CD4-positive, alpha-beta memory T cell (primary cell): ENCODE measurements around the gene EEFSEC. TPM values are rescaled to one million over a fixed set of nuclear protein-coding genes. Genes with fewer than 3 reads are reported as not detected.

Experiments used
- CTCF ChIA-PET: fragments of 350-600 bp; sonication (Branson Sonifier 250); formaldehyde crosslinking; loops from one replicate; lab custom pipeline; 2021; ENCODE audit warnings: inconsistent platforms; ENCODE audit not compliant: partially characterized antibody; lab: Charles Lee
- POLR2A ChIA-PET: fragments of 350-600 bp; sonication (Branson Sonifier 250); formaldehyde crosslinking; loops from one replicate; lab custom pipeline; 2021; ENCODE audit not compliant: partially characterized antibody; lab: Charles Lee
- DNase-seq, 5 donors: peaks; one replicate each; pipeline versions ENCODE4 v3.0.0 to v3.0.0-alpha.2; 2020 to 2022; ENCODE audit warnings: mixed read lengths in 1 of 5
- H3K27ac ChIP-seq: one replicate; pipeline ENCODE4 v1.7.0; 2013; ENCODE audit warnings: low read depth, low read length
- H3K27me3 ChIP-seq: 2 replicates; pipeline ENCODE4 v1.7.0; 2013; ENCODE audit warnings: mild to moderate bottlenecking, low read length, moderate library complexity; ENCODE audit not compliant: insufficient read depth
- H3K36me3 ChIP-seq: 2 replicates; pipeline ENCODE4 v1.7.0; 2013; ENCODE audit warnings: mild to moderate bottlenecking, low read length, moderate library complexity; ENCODE audit not compliant: insufficient read depth
- H3K4me1 ChIP-seq: 2 replicates; pipeline ENCODE4 v1.7.0; 2013; ENCODE audit warnings: mild to moderate bottlenecking, low read length, moderate library complexity; ENCODE audit not compliant: insufficient read depth
- H3K4me3 ChIP-seq, 2 donors: one replicate each; pipeline ENCODE4 v1.7.0; 2013; ENCODE audit warnings: low read length in 2 of 2, mild to moderate bottlenecking in 1 of 2
- H3K9me3 ChIP-seq, 2 donors: one replicate each; pipeline ENCODE4 v1.7.0; 2013; ENCODE audit warnings: low read length in 2 of 2, control low read depth in 1 of 2; ENCODE audit not compliant: control insufficient read depth in 1 of 2
- H3K27ac Mint-ChIP-seq, 7 donors: one replicate each; pipeline ENCODE4 v1.8.0; 2020 to 2021; ENCODE audit warnings: mixed read lengths in 7 of 7, mild to moderate bottlenecking in 6 of 7, inconsistent platforms in 3 of 7, moderate library complexity in 3 of 7
- H3K27me3 Mint-ChIP-seq, 2 donors: one replicate each; pipeline ENCODE4 v1.8.0; 2020 to 2021; ENCODE audit warnings: mixed read lengths in 2 of 2
- H3K36me3 Mint-ChIP-seq, 2 donors: one replicate each; pipeline ENCODE4 v1.8.0; 2020 to 2021; ENCODE audit warnings: mixed read lengths in 2 of 2, inconsistent platforms in 1 of 2, mild to moderate bottlenecking in 1 of 2
- H3K4me1 Mint-ChIP-seq, 4 donors: one replicate each; pipeline ENCODE4 v1.8.0; 2020 to 2021; ENCODE audit warnings: mixed read lengths in 4 of 4, mild to moderate bottlenecking in 1 of 4
- H3K4me3 Mint-ChIP-seq, 8 donors: one replicate each; pipeline ENCODE4 v1.8.0; 2020 to 2021; ENCODE audit warnings: mixed read lengths in 8 of 8, mild to moderate bottlenecking in 7 of 8, moderate library complexity in 6 of 8, inconsistent platforms in 3 of 8
- H3K9me3 Mint-ChIP-seq, 8 donors: one replicate each; pipeline ENCODE4 v1.8.0; 2020 to 2021; ENCODE audit warnings: mixed read lengths in 8 of 8, mild to moderate bottlenecking in 5 of 8, inconsistent platforms in 3 of 8, moderate library complexity in 1 of 8
- intact Hi-C: fragments of 100-400 bp; cut with micrococcal nuclease; formaldehyde crosslinking; loops from one replicate; pipeline ENCODE4 v1.15.1; 2023
- polyA plus RNA-seq, 2 donors: library from polyadenylated mRNA; unstranded; fragments of 300-500 nt; fragmentation: Illumina TruSeq; gene quantifications; one replicate each; pipeline ENCODE4 v1.2.3, GENCODE V29; 2021
- total RNA-seq, 2 experiments: library from RNA; stranded (reverse); gene quantifications; one replicate each; pipeline ENCODE4 v1.2.3, GENCODE V29; 2021

Gene EEFSEC
- total and polyA plus RNA-seq, 4 experiments from 2014 or later = 14.0 to 24.9 (median 17.1) TPM

GRCh38 chr3:128317698-128318231 is 164.5 kb downstream of the EEFSEC start:
- intact Hi-C loops = loop anchor here (2.0 kb wide), 1 partner anchor 75 kb away; no protein-coding TSS in a partner anchor
- POLR2A ChIA-PET = no interaction called here
- Histone ChIP-seq H3K9me3 (no peaks in the 10 kb centered on the region), H3K4me3 (no peak overlapping the region), H3K27ac (peak overlapping the region; percentile 40), H3K36me3 (no peaks in the 10 kb centered on the region), H3K27me3 (no peaks in the 10 kb centered on the region), H3K4me1 (peaks cover 78% of the 10 kb centered on the region)
- Mint-ChIP-seq H3K27ac (peak overlapping the region; percentile 78 to 97 (median 88)), H3K27me3 (no peaks in the 10 kb centered on the region), H3K4me1 (peaks cover 33 to 87% (median 54%) of the 10 kb centered on the region in 4 donors), H3K36me3 (peaks cover 10 to 13% of the 10 kb centered on the region in 2 donors), H3K4me3 (no peak overlapping the region), H3K9me3 (peaks cover 0 to 1% (median 0%) of the 10 kb centered on the region in 8 donors)
- no peak for DNase-seq
- CTCF ChIA-PET = interaction anchor here (1.2 to 8.0 kb wide), 2 partner anchors 25 to 223 kb away, joined by 4 to 69 read pairs; no protein-coding TSS in a partner anchor

DNA sequence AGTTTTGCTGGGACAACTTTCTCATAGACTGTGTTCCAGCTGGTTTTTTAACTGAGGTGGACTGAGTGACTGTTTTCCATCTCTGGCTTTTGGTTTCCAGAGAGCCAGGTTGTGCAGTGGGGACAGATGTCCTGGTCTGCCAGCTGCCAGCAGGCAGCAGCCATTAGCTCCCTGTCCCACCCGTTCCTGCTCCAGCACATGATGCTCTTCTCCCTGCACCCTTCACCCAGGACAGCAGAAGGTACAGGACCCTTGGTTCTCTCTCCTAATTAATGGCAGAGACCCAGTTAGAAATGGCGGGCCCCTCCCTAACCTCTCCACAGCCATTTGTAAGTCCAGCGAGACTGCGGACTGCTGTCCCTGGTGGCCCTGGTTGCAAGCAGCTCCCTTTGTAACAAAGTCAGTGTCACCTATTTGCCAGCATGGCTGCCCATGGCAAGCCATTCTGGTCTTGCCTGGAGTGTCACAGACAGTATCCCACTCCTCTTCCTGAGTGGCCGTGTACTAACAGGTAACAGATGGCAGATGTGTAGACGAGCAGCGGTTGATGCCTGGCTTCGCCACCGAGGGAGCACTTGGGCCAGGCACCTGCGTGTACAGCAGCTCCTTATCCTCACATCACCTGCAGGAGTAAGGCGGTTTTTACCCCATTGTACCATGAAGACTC is 165.1 kb downstream of the EEFSEC start:
- no peaks in the 10 kb centered on the region for H3K36me3 ChIP-seq
- intact Hi-C loops = no loop called here
- peaks cover 33 to 83% (median 53%) of the 10 kb centered on the region in 4 donors for H3K4me1 Mint-ChIP-seq
- H3K9me3 Mint-ChIP-seq = peaks cover 0 to 1% (median 0%) of the 10 kb centered on the region in 8 donors
- peak overlapping the region in 2 of 8 donors; percentile 8 to 50 for H3K4me3 Mint-ChIP-seq
- peak overlapping the region; percentile 42 to 89 (median 81) for H3K27ac Mint-ChIP-seq
- no peak overlapping the region for H3K4me3 ChIP-seq
- H3K27me3 Mint-ChIP-seq = no peaks in the 10 kb centered on the region
- no peak for DNase-seq
- POLR2A ChIA-PET = no interaction called here
- no peaks in the 10 kb centered on the region for H3K27me3 ChIP-seq
- H3K27ac ChIP-seq = peak overlapping the region; percentile 40
- H3K9me3 ChIP-seq = no peaks in the 10 kb centered on the region
- H3K4me1 ChIP-seq = peaks cover 75% of the 10 kb centered on the region
- H3K36me3 Mint-ChIP-seq = peaks cover 7 to 13% of the 10 kb centered on the region in 2 donors
- CTCF ChIA-PET = interaction anchor here (1.2 to 8.0 kb wide), 2 partner anchors 26 to 224 kb away, joined by 4 to 69 read pairs; no protein-coding TSS in a partner anchor

GRCh38 chr3:128319107-128319506 is 165.8 kb downstream of the EEFSEC start:
- Mint-ChIP-seq H3K27me3 (no peaks in the 10 kb centered on the region), H3K27ac (peak overlapping the region; percentile 42 to 89 (median 67)), H3K4me1 (peaks cover 28 to 77% (median 48%) of the 10 kb centered on the region in 4 donors), H3K9me3 (peaks cover 0 to 1% (median 0%) of the 10 kb centered on the region in 8 donors), H3K36me3 (peaks cover 5 to 9% of the 10 kb centered on the region in 2 donors), H3K4me3 (peak overlapping the region in 1 of 8 donors; percentile 38)
- H3K4me1 ChIP-seq = peaks cover 68% of the 10 kb centered on the region
- no peak overlapping the region for H3K4me3 ChIP-seq
- no peaks in the 10 kb centered on the region for H3K9me3 ChIP-seq
- no peak overlapping the region for H3K27ac ChIP-seq
- H3K36me3 ChIP-seq = no peaks in the 10 kb centered on the region
- CTCF ChIA-PET = interaction anchor here (4.5 to 8.0 kb wide), 2 partner anchors 93 to 224 kb away, joined by 69 to 145 read pairs; no protein-coding TSS in a partner anchor
- intact Hi-C loops = no loop called here
- DNase-seq = no peak
- H3K27me3 ChIP-seq = no peaks in the 10 kb centered on the region
- POLR2A ChIA-PET = no interaction called here

DNA sequence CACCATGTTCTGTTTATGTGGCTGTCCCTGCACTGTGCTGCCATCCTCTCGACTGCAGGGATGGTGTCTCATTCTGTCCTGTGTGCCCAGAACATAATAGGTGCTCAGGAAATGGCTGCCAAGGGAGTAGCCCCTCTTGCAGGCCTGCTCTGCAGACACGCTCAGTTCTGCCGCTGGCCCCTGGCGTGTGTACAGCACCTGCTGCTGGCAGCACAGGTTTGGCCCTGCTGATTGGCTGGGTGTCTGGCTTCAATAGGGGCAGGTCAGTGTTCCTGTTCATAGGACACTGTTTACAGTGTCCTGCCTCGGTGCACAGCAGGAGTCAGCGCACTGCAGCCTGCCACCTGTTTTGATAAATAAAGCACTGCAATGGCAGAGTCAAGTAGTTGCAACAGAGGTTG is 166.5 kb downstream of the EEFSEC start:
- Histone ChIP-seq H3K4me1 (peaks cover 63% of the 10 kb centered on the region), H3K9me3 (no peaks in the 10 kb centered on the region), H3K27ac (no peak overlapping the region), H3K4me3 (no peak overlapping the region), H3K27me3 (no peaks in the 10 kb centered on the region), H3K36me3 (no peaks in the 10 kb centered on the region)
- H3K36me3 Mint-ChIP-seq = peaks cover 7 to 9% of the 10 kb centered on the region in 2 donors
- no peak for DNase-seq
- ChIA-PET POLR2A (no interaction called here), CTCF (interaction anchor here (0.8 to 8.0 kb wide), 5 partner anchors 12 to 289 kb away, joined by 3 to 145 read pairs (median 44); no protein-coding TSS in a partner anchor)
- peaks cover 0 to 1% (median 0%) of the 10 kb centered on the region in 8 donors for H3K9me3 Mint-ChIP-seq
- no peaks in the 10 kb centered on the region for H3K27me3 Mint-ChIP-seq
- intact Hi-C loops = no loop called here
- H3K4me3 Mint-ChIP-seq = no peak overlapping the region
- peak overlapping the region in 3 of 7 donors; percentile 27 to 43 (median 29) for H3K27ac Mint-ChIP-seq
- peaks cover 24 to 70% (median 44%) of the 10 kb centered on the region in 4 donors for H3K4me1 Mint-ChIP-seq

DNA sequence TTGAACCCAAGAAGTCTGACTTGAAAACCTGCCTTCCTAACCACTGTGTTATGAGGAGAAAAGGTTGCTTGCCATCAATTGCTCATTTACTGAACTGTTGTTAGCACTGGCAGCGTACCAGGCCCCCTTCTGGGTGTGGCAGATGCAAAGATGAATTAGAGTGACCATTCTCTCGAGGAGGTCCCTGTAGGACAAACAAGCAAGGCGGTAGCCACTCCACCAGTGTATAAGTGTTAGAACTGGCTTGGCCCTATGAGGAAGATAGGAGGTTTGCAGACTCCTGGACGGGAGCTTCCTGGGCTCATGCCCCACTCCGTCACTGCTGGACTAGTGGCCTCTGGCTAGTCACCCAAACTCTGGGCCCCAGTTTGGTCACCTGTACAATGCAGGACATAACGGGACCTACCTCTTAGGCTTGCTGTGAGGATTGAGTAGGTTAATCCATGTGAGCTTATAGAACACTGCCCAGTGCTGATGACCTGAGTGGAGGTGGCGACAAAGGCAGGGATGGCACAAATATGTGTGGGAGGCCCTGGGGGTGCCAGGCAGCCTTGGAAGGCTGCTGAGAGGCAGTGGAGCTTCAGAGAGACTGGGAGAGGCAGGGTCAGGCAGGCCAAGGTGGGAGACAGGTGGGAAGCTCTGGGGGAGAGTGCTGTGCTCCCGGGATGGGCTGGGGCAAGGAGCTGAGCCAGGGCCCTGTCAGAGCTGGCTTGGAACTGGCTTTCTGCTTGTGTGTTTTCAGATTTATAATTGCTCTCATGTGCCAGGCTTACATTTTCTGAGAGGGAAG is 167.5 kb downstream of the EEFSEC start:
- no peaks in the 10 kb centered on the region for H3K36me3 ChIP-seq
- H3K36me3 Mint-ChIP-seq = peaks cover 7 to 10% of the 10 kb centered on the region in 2 donors
- ChIA-PET POLR2A (no interaction called here), CTCF (interaction anchor here (0.8 to 8.0 kb wide), 9 partner anchors 13 to 288 kb away, joined by 3 to 145 read pairs (median 6); no protein-coding TSS in a partner anchor)
- peaks cover 18 to 63% (median 36%) of the 10 kb centered on the region in 4 donors for H3K4me1 Mint-ChIP-seq
- no peaks in the 10 kb centered on the region for H3K9me3 ChIP-seq
- peaks cover 53% of the 10 kb centered on the region for H3K4me1 ChIP-seq
- DNase-seq = no peak
- H3K27ac Mint-ChIP-seq = peak overlapping the region in 5 of 7 donors; percentile 29 to 80 (median 65)
- no peaks in the 10 kb centered on the region for H3K27me3 ChIP-seq
- no peaks in the 10 kb centered on the region for H3K27me3 Mint-ChIP-seq
- intact Hi-C loops = no loop called here
- peaks cover 0 to 1% (median 0%) of the 10 kb centered on the region in 8 donors for H3K9me3 Mint-ChIP-seq
- no peak overlapping the region for H3K4me3 Mint-ChIP-seq
- H3K4me3 ChIP-seq = no peak overlapping the region
- no peak overlapping the region for H3K27ac ChIP-seq

DNA sequence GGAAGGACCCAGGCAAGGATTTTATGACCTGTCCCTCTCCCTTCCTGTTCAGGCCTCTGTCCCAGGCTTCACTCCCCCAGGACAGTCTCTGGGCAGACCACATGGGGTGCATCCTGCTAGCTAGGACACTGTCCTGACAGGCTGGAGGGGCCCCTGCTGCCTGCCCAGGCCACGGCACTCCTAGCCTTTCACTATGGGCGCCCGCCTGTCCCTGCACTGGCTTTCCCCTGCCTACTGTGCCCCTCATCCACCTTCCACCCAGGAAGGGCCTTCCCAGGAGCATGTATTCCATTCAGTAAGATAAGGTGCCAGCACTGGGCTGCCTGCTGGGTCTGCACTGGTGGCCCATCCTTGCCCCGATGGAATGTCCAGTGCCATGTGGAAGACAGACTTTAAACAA is 168.1 kb downstream of the EEFSEC start:
- Histone ChIP-seq H3K4me3 (no peak overlapping the region), H3K27me3 (no peaks in the 10 kb centered on the region), H3K36me3 (no peaks in the 10 kb centered on the region), H3K4me1 (peaks cover 50% of the 10 kb centered on the region), H3K27ac (no peak overlapping the region), H3K9me3 (no peaks in the 10 kb centered on the region)
- Mint-ChIP-seq H3K27ac (peak overlapping the region in 3 of 7 donors; percentile 29 to 41 (median 35)), H3K9me3 (peaks cover 0 to 1% (median 0%) of the 10 kb centered on the region in 8 donors), H3K27me3 (no peaks in the 10 kb centered on the region), H3K4me3 (no peak overlapping the region), H3K4me1 (peaks cover 14 to 64% (median 33%) of the 10 kb centered on the region in 4 donors), H3K36me3 (peaks cover 7 to 12% of the 10 kb centered on the region in 2 donors)
- intact Hi-C loops = no loop called here
- DNase-seq = no peak
- ChIA-PET POLR2A (interaction anchor here (0.9 to 1.3 kb wide), 2 partner anchors 167 to 208 kb away, joined by 3 read pairs; no protein-coding TSS in a partner anchor), CTCF (interaction anchor here (0.7 to 8.0 kb wide), 25 partner anchors 10 to 248 kb away, joined by 3 to 145 read pairs (median 5); no protein-coding TSS in a partner anchor)
